ENCODE results near the gene ATP9A. TPM values are rescaled to one million over a fixed set of nuclear protein-coding genes. Genes with fewer than 3 reads are reported as not detected.

ATP9A gene
- total RNA-seq, 1 experiment from 2014 or later, result 12.1 TPM

- no peak overlapping the region for H2BK15ac ChIP-seq (ENCODE audit: low read depth, low read length)
- no peak overlapping the region for H3K9ac ChIP-seq (ENCODE audit: extremely low read depth, insufficient read length, low read length)
- no peaks in the 10 kb centered on the region for H3K9me3 ChIP-seq (ENCODE audit: control insufficient read depth, low read depth, low read length)
- no peaks in the 10 kb centered on the region for H3K4me1 ChIP-seq (ENCODE audit: insufficient read depth, low read length)
- no peak overlapping the region for H3K56ac ChIP-seq (ENCODE audit: insufficient read length, low read depth, low read length)
- H3K4me2 ChIP-seq (ENCODE audit: insufficient read depth, insufficient read length, low read length), result no peak overlapping the region
- Mint-ChIP-seq H3K36me3 (ENCODE audit: insufficient read depth in 1 of 3, low read depth in 3 of 3) (peaks cover 0 to 6% (median 0%) of the 10 kb centered on the region in 3 experiments; a peak in 1 of 7 replicates), H3K27me3 (ENCODE audit: low read depth) (no peaks in the 10 kb centered on the region), H3K27ac (no peak overlapping the region), H3K4me1 (no peaks in the 10 kb centered on the region), H3K4me3 (no peak overlapping the region), H3K9me3 (no peaks in the 10 kb centered on the region)
- no peak overlapping the region for H2BK12ac ChIP-seq (ENCODE audit: insufficient read length, low read depth, low read length)
- H3K14ac ChIP-seq (ENCODE audit: insufficient read depth, low read length), result no peak overlapping the region
- H3K4ac ChIP-seq (ENCODE audit: low read depth, low read length), result no peak overlapping the region
- no peak overlapping the region for H3K23ac ChIP-seq (ENCODE audit: insufficient read length, low read depth, low read length)
- H3K27me3 ChIP-seq (ENCODE audit: insufficient read depth, low read length), result no peaks in the 10 kb centered on the region
- WGBS (ENCODE audit: extremely low coverage, insufficient read length, low lambda C conversion rate), result no CpG with 5 or more reads among the region's 3 CpGs
- no peak overlapping the region for H2BK20ac ChIP-seq (ENCODE audit: low read depth, low read length, poor library complexity, severe bottlenecking)
- no peak overlapping the region for H2BK120ac ChIP-seq (ENCODE audit: low read depth, low read length, poor library complexity, severe bottlenecking)
- no peak for DNase-seq
- no peak overlapping the region for H4K91ac ChIP-seq (ENCODE audit: insufficient read length, low read depth, low read length)
- H3K79me2 ChIP-seq (ENCODE audit: insufficient read depth, low read length), result no peaks in the 10 kb centered on the region
- no peak overlapping the region for H3T11ph ChIP-seq (ENCODE audit: low read length)
- no peak overlapping the region for H2AK5ac ChIP-seq (ENCODE audit: insufficient read length, low read length)
- H2AFZ ChIP-seq (ENCODE audit: low read length), result no peak overlapping the region
- no peak overlapping the region for H2BK5ac ChIP-seq (ENCODE audit: insufficient read length, low read length)
- H4K20me1 ChIP-seq (ENCODE audit: control insufficient read depth, insufficient read depth, insufficient read length), result no peaks in the 10 kb centered on the region
- H3K79me1 ChIP-seq (ENCODE audit: insufficient read depth, low read depth, low read length, poor library complexity, severe bottlenecking), result no peaks in the 10 kb centered on the region
- TF ChIP-seq CTCF (conservative IDR thresholded peaks at IDR 0.05), result peak; percentile 56
- no peak overlapping the region for H3K18ac ChIP-seq (ENCODE audit: insufficient read length, low read depth, low read length)
- H3K23me2 ChIP-seq (ENCODE audit: insufficient read length, low read depth, low read length, poor library complexity, severe bottlenecking), result peaks cover 3% of the 10 kb centered on the region
- H4K8ac ChIP-seq (replicated peaks; ENCODE audit: insufficient read length, low read depth, low read length), result no peak overlapping the region
- H4K5ac ChIP-seq (ENCODE audit: insufficient read length, low read depth, low read length), result no peak overlapping the region
- no peak overlapping the region for H3K27ac ChIP-seq (ENCODE audit: insufficient read length, low read depth, low read length)
Observed at GRCh38 chr20:51616060-51616459, 152.1 kb downstream of the ATP9A start.

Measured in H9 (cell line).